ENCODE data around the gene CADM1.

GRCh38 chr11:115493488-115493887 is 10.7 kb downstream of the CADM1 start:
- TF ChIP-seq CTCF (IDR thresholded peaks at IDR 0.05) = no peak
- no peak for TF ChIP-seq POLR2A (IDR thresholded peaks at IDR 0.05)
